Measurements from ENCODE around the gene AGBL4. TPM values are rescaled to one million over a fixed set of nuclear protein-coding genes. Genes with fewer than 3 reads are reported as not detected.

The AGBL4 gene
- polyA plus RNA-seq, 1 donor (not counting 4 experiments of a cell fraction or from before 2014, with no cell fraction given), result not detected

DNA sequence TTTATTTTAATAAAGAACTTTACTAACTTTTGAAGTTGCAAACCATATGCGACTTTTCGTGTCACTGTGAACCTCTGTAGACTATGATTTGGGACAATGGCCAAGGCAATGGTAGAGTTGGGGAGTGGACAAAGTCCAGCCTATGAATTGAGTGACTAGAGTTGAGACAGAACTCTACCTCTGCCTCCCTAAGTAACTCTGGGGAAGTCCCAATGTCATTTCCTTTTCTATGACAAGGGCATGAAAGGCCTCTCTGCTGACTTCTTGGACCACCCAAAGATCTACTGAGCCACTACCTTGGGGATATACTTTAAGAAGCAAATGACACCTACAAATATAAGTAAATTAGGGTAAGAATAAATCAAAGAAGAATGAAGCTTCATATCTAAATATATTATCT, 1266.4 kb downstream of the AGBL4 start:
- no peak overlapping the region for H2AFZ ChIP-seq (ENCODE audit: control insufficient read depth, low read length)
- H3K9ac ChIP-seq (ENCODE audit: control insufficient read depth, extremely low read depth, insufficient read depth, low read length), result no peak overlapping the region
- dilution Hi-C loops (cut with MboI; ENCODE audit: extremely low pct_ligation_motif_present, low sequenced_read_pairs), result no loop called here
- no peak overlapping the region for H3K4me2 ChIP-seq (ENCODE audit: control insufficient read depth, extremely low read depth, insufficient read depth, low read depth, low read length)
- H3K4me1 ChIP-seq (ENCODE audit: control insufficient read depth, extremely low read depth, insufficient read depth, low read length), result no peaks in the 10 kb centered on the region
- no peaks in the 10 kb centered on the region for H4K20me1 ChIP-seq (ENCODE audit: control insufficient read depth, extremely low read depth, insufficient read depth, low read length)
- TF ChIP-seq, protein P1, sequence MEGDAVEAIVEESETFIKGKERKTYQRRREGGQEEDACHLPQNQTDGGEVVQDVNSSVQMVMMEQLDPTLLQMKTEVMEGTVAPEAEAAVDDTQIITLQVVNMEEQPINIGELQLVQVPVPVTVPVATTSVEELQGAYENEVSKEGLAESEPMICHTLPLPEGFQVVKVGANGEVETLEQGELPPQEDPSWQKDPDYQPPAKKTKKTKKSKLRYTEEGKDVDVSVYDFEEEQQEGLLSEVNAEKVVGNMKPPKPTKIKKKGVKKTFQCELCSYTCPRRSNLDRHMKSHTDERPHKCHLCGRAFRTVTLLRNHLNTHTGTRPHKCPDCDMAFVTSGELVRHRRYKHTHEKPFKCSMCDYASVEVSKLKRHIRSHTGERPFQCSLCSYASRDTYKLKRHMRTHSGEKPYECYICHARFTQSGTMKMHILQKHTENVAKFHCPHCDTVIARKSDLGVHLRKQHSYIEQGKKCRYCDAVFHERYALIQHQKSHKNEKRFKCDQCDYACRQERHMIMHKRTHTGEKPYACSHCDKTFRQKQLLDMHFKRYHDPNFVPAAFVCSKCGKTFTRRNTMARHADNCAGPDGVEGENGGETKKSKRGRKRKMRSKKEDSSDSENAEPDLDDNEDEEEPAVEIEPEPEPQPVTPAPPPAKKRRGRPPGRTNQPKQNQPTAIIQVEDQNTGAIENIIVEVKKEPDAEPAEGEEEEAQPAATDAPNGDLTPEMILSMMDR (optimal IDR thresholded peaks at IDR 0.05 in 1 of 3, IDR thresholded peaks at IDR 0.05 in 1 of 3, conservative IDR thresholded peaks at IDR 0.05 in 1 of 3; ENCODE audit: extremely low read depth in 1 of 3, insufficient read depth in 2 of 3, low read length in 3 of 3), result no peak
- TF ChIP-seq EZH2 (IDR thresholded peaks at IDR 0.05; ENCODE audit: low read length), result no peak
- H3K36me3 ChIP-seq (ENCODE audit: control insufficient read depth in 2 of 2, extremely low read depth in 1 of 2, insufficient read depth in 2 of 2, low read length in 2 of 2), result no peaks in the 10 kb centered on the region
- no peaks in the 10 kb centered on the region for H3K79me2 ChIP-seq (ENCODE audit: control insufficient read depth, insufficient read depth, low read length)
- DNase-seq (ENCODE audit: low read depth, low spot score), result no peak
- H3K27me3 ChIP-seq (ENCODE audit: control insufficient read depth, extremely low read depth, insufficient read depth, low read length), result no peaks in the 10 kb centered on the region
- H3K27ac ChIP-seq (ENCODE audit: control insufficient read depth, insufficient read depth, low read length), result no peak overlapping the region
- H3K4me3 ChIP-seq (ENCODE audit: control insufficient read depth in 2 of 3, extremely low read depth in 1 of 3, insufficient read depth in 2 of 3, low read depth in 1 of 3, low read length in 3 of 3), result no peak overlapping the region
- no peaks in the 10 kb centered on the region for H3K9me3 ChIP-seq (ENCODE audit: control insufficient read depth, low read depth, low read length)
- FAIRE-seq, result no peak
- H3K9me1 ChIP-seq (ENCODE audit: control insufficient read depth, extremely low read depth, insufficient read depth, low read length), result no peaks in the 10 kb centered on the region

DNA sequence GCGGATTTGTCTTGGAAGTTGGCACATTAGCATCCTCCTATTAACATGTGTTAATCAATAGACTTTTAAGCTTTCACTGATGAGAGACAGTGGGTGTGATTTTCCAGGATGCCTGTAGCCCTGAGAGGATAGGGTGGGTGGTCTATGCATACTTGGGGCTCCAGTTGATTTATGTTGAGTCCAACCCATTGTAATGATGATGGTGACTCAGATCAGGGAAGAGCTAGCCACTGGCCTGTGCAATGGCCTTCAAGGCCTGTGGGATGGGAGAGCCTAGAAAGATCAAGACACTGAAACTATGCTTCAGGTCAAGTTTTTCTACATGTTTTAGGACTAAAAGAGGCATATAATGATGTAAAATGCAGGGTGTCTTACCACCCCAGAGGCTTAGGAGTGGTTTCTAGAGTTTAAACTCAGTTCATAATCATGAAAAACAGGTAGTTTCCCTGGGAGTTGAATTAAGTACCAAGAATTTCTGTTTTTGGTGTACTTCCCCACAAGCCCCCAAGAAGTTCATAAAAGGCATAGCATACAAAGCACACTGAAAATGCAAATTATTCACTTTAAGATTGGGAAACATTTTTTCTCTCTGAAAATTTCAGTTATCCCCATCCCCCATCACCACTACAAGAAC, 1267.0 kb downstream of the AGBL4 start:
- H3K4me3 ChIP-seq (ENCODE audit: control insufficient read depth in 2 of 3, extremely low read depth in 1 of 3, insufficient read depth in 2 of 3, low read depth in 1 of 3, low read length in 3 of 3), result no peak overlapping the region

More for the DNA sequence above, 1267.0 kb downstream of the AGBL4 start:
- Histone ChIP-seq H3K79me2 (ENCODE audit: control insufficient read depth, insufficient read depth, low read length) (no peaks in the 10 kb centered on the region), H3K9me3 (ENCODE audit: control insufficient read depth, low read depth, low read length) (no peaks in the 10 kb centered on the region), H3K9ac (ENCODE audit: control insufficient read depth, extremely low read depth, insufficient read depth, low read length) (no peak overlapping the region), H3K4me1 (ENCODE audit: control insufficient read depth, extremely low read depth, insufficient read depth, low read length) (no peaks in the 10 kb centered on the region), H3K9me1 (ENCODE audit: control insufficient read depth, extremely low read depth, insufficient read depth, low read length) (no peaks in the 10 kb centered on the region), H3K27ac (ENCODE audit: control insufficient read depth, insufficient read depth, low read length) (no peak overlapping the region), H3K4me2 (ENCODE audit: control insufficient read depth, extremely low read depth, insufficient read depth, low read depth, low read length) (no peak overlapping the region), H2AFZ (ENCODE audit: control insufficient read depth, low read length) (no peak overlapping the region), H4K20me1 (ENCODE audit: control insufficient read depth, extremely low read depth, insufficient read depth, low read length) (no peaks in the 10 kb centered on the region), H3K27me3 (ENCODE audit: control insufficient read depth, extremely low read depth, insufficient read depth, low read length) (no peaks in the 10 kb centered on the region), H3K36me3 (ENCODE audit: control insufficient read depth in 2 of 2, extremely low read depth in 1 of 2, insufficient read depth in 2 of 2, low read length in 2 of 2) (no peaks in the 10 kb centered on the region)
- no peak for DNase-seq (ENCODE audit: low read depth, low spot score)
- no peak for FAIRE-seq
- TF ChIP-seq, protein P1 (optimal IDR thresholded peaks at IDR 0.05 in 1 of 3, IDR thresholded peaks at IDR 0.05 in 1 of 3, conservative IDR thresholded peaks at IDR 0.05 in 1 of 3; ENCODE audit: extremely low read depth in 1 of 3, insufficient read depth in 2 of 3, low read length in 3 of 3), result no peak
- TF ChIP-seq EZH2 (IDR thresholded peaks at IDR 0.05; ENCODE audit: low read length), result no peak
- dilution Hi-C loops (cut with MboI; ENCODE audit: extremely low pct_ligation_motif_present, low sequenced_read_pairs), result no loop called here

All from keratinocyte (primary cell).